HG03066 (cell line): Measurements from ENCODE around the gene LUZP2.
"Not testable (repeated sequence)": the region's sequence is repeated elsewhere in the genome, so short reads cannot be mapped to it uniquely, and the experiment has no call there.

Experiments
- ATAC-seq: cut with Tn5 transposase; IDR thresholded peaks from one replicate; pipeline ENCODE4 v1.9.1; 2021; ENCODE audit warnings: low read depth; ENCODE audit not compliant: unreplicated experiment

The LUZP2 gene

DNA sequence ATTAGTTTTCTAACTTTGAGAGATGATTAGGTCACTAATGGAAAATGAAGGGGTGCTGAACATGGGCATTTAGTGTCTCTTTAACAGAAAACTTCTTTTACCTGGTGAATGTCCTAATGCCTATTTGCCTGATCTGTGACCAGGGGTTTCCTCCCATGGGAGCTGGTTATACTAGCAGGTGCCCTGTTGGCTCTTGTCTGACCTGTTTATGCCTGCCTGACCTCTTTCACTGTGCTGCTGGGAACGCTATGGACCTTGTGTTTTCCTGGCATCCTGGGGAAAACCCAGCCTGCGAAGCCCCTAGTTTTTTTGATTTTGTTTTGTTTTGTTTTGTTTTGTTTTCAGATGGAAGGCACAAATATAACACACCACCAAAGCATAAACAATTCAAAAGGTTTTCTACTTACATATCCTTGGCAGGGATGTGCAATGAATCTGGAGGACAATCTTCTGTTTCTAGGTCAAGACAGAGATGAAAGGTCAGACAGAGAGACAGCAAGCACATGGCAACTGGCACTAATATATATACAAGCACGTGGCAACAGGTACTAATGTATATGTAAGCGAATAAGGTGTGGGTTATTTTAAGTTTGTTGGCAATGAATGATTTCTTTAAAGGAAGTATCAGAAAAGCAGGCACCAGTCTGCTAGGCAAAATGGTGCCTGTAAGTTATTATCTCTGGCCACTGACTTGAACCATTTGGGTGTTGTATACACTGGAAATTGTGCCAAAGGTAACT is 390.2 kb downstream of the LUZP2 start:
- no peak for ATAC-seq

DNA sequence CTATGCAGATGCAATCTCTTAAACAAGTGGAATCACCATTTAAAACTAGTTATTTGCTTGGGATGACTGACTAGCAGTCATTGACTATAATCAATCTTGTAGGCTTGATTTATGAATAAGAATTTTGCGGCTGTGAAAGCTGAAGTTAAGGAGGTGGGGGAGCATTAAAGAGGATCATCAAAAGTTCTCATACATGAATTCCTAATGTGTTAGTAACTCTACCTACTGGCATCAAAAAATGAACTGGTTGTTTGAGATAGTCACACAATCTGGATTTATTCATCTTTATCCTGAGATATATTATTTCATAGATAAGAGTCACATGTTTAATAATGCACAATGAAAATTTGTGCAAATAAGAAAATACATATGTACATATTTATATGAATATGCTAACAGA is 393.6 kb downstream of the LUZP2 start:
- ATAC-seq: no peak

DNA sequence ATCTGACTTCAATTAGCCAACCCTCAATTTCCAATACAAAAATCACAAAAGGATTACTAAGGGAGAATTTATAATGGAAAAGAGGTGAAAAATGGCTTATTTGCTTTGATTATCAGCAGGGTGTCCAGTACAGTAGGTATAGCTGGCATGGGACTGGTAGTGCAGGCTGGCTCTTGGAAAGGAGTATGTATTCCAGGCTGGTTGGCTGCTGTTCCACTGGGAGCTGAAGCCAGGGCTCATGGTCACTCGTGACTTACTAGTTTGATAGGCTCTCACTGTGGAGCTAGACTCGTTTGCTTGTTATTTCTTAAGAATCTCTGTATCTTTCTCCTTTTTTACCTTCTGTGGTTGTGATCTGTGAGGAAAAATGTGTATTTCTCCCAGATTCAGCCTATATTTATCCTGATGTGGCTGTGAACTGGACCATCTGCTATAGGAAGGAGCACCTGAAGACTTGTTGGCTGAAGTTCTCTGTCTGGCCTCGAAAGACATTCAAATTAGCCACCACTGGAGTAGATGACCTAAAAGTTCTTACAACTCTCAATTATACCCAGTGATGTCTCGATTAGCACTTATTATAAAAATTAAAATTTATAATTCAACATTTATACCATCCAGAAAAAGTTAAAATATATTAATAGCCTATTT is 395.1 kb downstream of the LUZP2 start:
- ATAC-seq: not testable (repeated sequence)

DNA sequence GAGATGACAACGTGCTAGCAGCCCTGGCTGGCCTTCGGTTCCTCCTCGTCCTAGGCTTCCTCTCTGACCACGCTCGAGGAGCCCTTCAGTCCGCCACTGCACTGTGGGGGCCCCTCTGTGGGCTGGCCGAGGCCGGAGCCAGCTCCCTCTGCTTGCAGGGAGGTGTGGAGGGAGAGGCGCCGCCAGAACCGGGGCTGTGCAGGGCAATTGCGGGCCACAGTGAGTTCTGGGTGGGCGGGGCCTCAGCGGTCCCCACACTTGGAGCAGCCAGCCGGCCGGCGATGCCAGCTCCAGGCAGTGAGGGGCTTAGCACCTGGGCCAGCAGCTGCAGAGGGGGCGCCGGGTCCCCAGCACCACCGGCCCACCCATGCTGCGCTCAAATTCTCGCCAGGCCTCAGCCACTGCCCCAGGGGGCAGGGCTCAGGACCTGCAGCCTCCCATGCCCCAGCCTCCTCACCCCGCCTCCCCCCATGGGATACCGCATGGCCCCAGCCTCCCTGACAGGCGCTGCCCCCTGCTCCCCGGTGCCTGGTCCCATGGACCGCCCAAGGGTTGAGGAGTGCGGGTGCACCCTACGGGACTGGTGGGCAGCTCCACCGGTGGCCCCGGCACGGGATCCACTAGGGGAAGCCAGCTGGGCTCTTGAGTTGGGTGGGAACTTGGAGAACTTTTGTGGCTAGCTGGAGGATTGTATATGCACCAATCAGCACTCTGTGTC is 399.4 kb downstream of the LUZP2 start:
- ATAC-seq: no peak

GRCh38 chr11:24900514-24900913 is 403.7 kb downstream of the LUZP2 start:
- ATAC-seq: no peak

DNA sequence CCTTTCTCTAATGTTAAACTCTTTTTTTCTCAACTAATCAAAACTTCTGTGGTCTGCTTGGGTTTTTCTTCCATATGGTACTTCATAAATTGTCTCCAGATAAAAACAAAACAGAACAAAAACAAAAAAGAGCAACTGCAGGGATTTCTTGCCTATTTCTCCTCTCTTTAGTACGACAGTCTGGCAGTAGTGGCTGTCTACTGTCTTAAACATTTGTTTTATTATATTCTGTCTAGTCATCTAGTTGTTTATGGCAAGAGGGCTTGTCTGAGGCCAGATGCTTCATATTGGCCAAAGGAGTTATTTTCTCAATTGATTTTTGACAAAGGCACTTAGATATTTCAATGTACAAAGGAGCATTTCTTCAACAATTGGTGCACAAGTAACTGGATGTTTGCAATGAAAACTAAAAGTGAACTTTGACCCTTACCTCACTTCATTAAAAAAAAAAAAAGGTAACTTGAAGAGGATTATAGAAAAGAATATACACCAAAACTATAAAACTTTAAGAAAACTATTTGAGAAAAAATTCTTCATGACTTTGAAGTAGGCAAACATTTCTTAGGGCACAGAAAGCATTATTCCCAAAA is 404.2 kb downstream of the LUZP2 start:
- no peak for ATAC-seq

- no peak for ATAC-seq
Observed at GRCh38 chr11:24903555-24903954, 406.7 kb downstream of the LUZP2 start.

DNA sequence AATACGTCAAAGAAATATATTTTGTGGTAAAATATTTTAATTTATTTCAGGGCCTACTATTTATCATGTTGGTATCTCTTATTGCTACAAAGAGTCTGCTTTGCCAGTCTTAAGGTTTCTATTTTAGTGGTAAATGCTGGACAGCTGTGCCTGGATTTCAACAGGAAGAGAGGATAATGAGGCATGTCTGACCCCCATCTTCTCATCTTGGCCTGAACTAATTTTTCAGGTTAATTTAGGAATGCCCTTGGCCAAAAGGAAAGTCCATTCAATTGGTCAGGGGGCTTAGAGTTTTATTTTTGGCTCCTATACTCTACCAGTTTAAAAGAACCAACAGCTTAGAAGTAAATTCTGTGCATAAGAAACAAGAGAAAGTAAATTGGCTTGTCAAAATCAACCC is 428.2 kb downstream of the LUZP2 start:
- no peak for ATAC-seq

GRCh38 chr11:24932110-24933000 is 435.5 kb downstream of the LUZP2 start:
- ATAC-seq: no peak

DNA sequence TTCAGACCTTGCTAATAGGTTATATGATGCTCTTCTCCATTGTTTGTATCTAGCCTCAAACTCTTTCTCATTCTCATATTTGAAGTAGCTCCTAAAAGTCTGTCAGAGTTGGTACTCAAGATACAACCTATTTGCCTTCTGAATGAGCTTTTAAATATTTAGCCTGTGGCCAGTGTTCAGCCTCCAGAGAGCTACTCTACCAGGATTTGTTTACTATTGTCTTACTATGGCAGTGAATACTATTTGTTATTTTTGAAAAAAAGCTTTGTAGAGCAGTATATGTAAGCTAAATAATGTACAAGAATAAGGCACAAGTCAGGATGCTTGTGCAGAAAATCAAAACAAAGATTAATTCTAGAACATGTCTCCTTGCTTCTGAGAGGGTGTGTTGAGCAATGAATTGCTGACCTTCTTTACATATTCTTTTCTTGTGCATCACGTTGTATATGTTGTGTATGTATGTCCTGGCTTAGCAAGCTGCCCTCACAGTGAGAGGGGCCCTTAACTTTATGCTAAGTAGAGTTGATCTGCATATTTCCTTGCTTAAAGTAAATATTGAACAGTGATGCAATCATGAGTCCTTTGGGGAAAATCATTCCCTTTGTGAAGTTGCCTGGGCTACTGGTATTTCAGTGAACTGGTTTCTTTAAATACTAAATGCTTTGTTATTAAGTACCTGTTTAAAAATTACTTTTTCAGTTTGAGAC is 438.0 kb downstream of the LUZP2 start:
- no peak for ATAC-seq

GRCh38 chr11:24944891-24945290 is 448.0 kb downstream of the LUZP2 start:
- no peak for ATAC-seq

GRCh38 chr11:24949406-24949805 is 452.6 kb downstream of the LUZP2 start:
- ATAC-seq: no peak

- ATAC-seq: no peak
Observed at GRCh38 chr11:24963852-24964251, 467.0 kb downstream of the LUZP2 start.

DNA sequence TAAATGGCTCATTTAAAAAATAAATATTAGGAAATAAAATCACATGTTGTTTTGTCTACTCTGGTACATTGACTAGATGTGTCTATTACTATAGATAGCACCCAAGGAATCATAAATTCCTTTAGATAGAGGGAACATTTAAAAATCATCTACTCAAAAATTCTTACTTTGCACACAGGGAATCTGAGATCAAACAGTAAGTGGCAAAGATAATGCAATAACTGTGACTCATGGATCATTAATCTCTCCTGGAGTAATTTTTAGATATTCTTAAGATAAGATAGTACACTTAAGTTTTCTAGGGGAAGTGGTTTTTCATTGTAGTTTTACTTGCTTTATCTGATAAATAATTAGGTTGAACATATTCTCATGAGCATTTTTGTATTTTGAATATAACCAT is 468.9 kb downstream of the LUZP2 start:
- ATAC-seq: no peak

- ATAC-seq: not testable (repeated sequence)
Observed at GRCh38 chr11:24993903-24994302, 497.1 kb downstream of the LUZP2 start.

DNA sequence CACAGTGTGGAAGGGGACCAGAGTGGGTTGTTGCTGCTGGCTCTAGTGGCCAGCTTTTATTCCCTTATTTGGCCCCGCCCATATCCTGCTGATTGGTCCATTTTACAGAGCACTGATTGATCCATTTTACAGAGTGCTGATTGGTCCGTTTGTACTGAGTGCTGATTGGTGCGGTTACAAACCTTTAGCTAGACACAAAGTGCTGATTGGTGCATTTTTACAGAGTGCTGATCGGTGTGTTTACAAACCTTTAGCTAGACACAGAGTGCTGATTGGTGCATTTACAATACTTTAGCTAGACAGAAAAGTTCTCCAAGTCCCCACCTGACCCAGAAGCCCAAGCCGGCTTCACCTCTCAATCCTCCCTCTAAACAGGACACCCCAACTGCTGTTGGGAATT is 503.1 kb downstream of the LUZP2 start:
- ATAC-seq: not testable (repeated sequence)

DNA sequence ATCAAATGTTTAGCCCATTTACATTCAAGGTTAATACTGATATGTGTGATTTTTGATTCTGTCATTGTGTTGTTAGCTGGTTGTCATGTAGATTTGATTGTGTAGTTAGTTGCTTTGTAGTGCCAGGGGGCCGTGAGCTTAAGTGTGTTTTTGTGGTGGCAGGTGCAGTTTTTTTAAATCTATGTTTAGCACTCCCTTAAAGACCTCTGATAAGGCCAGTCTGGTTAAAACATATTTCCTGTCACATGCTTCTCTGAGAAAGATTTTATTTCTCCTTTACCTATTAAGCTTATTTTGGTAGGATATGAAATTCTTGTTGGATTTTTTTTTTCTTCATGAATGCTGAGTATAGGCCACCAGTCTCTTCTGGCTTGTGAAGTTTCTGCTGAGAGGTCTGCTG is 540.6 kb downstream of the LUZP2 start:
- no peak for ATAC-seq

- ATAC-seq: no peak
Observed at GRCh38 chr11:25038131-25038530, 541.3 kb downstream of the LUZP2 start.

DNA sequence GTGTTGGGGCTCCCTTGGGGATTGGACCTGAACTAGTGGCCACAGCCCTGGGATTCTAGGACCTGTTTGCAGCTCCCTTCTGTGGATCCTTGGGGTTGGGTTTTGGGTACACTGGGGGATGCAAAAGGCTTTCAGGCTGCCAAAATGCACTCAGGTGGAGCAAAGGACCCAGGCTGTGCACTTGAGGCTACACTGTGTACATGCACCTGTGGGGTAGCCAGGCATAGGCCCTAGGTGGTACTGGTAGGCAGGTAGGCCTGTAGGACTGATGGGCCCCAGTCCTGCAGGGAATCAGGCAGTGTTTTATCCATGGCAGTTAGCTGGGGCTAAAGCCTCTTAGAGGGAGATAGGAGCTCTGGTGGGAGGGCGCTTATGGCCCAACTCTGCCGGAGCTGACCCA is 542.3 kb downstream of the LUZP2 start:
- no peak for ATAC-seq

DNA sequence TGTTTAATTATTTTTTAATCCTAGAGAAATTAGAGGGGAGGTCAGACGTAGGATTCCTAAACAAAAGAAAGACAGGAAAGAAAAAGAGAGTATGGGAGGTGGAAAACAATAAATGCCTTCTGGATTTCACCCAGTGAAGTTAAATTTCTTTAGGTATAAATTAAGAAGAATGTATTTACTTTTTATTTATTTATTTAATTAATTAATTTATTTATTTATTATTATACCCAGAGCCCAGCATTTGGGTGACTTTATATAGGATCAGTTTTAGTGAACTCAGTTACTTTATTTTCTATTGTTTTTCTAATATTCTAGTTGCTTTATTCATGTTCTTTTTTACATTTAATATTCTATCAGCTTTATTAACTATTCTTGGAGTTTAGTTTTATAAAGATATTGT is 551.8 kb downstream of the LUZP2 start:
- no peak for ATAC-seq
